GM13977 (cell line): Measurements from ENCODE around the gene MRPL16.
"Not testable (repeated sequence)": the region's sequence is repeated elsewhere in the genome, so short reads cannot be mapped to it uniquely, and the experiment has no call there.

Experiments used
- DNase-seq: peaks from one replicate; pipeline ENCODE4 v3.0.0; 2012; ENCODE audit warnings: low spot score
- CTCF ChIP-seq: IDR thresholded peaks from 2 replicates; pipeline ENCODE4 v1.5.1; 2012; ENCODE audit warnings: mild to moderate bottlenecking, control low read depth; ENCODE audit not compliant: insufficient read depth; ENCODE audit errors: extremely low read depth, missing control alignments
- in situ Hi-C: fragments of 300-500 bp; cut with MboI; formaldehyde crosslinking; loops from one replicate; pipeline ENCODE4 v1.12.0; 2022; ENCODE audit warnings: low sequenced_read_pairs, low pct_unique_long_range_greater_than_20kb, mixed read lengths, inconsistent platforms; ENCODE audit not compliant: unreplicated experiment

The MRPL16 gene

GRCh38 chr11:59810189-59810910 lies at the start of gene MRPL16:
TSS of gene MRPL16 (minus strand) at chr11:59810778. CDS start at chr11:59810658, 120 bp downstream.
- peak; percentile 85 for DNase-seq
- in situ Hi-C loops, result loop anchor here (25.0 kb wide), 1 partner anchor 677 kb away; the partner anchor contains the start of gene MS4A12
- peak; percentile 20 for TF ChIP-seq CTCF

- TF ChIP-seq CTCF, result no peak
- in situ Hi-C loops, result no loop called here
- DNase-seq, result no peak
Observed at GRCh38 chr11:59859673-59860072, 49.1 kb upstream of the MRPL16 start.

GRCh38 chr11:59857439-59858434 lies 47.2 kb upstream of the MRPL16 start:
- in situ Hi-C loops, result no loop called here
- no peak for DNase-seq
- no peak for TF ChIP-seq CTCF

- in situ Hi-C loops, result no loop called here
- TF ChIP-seq CTCF, result no peak
- no peak for DNase-seq
Observed at GRCh38 chr11:59854871-59855270, 44.3 kb upstream of the MRPL16 start.

- DNase-seq, in situ Hi-C loops: not testable (repeated sequence)
Observed at GRCh38 chr11:59851416-59851815, 40.8 kb upstream of the MRPL16 start.

GRCh38 chr11:59849551-59849950 lies 39.0 kb upstream of the MRPL16 start:
- in situ Hi-C loops, DNase-seq: not testable (repeated sequence)

GRCh38 chr11:59849129-59849528 lies 38.6 kb upstream of the MRPL16 start:
- DNase-seq, result no peak
- TF ChIP-seq CTCF, result no peak
- in situ Hi-C loops, result no loop called here

- DNase-seq, in situ Hi-C loops: not testable (repeated sequence)
Observed at GRCh38 chr11:59848439-59848838, 37.9 kb upstream of the MRPL16 start.
